OCI-LY1 (cell line): ENCODE data around the gene BAG2.

Experiments used
- CTCF ChIP-seq: fragments of 200-600 bp; sonication (generic), shearing (Covaris generic); IDR thresholded peaks from 2 replicates; pipeline ENCODE4 v1.5.1; 2017; ENCODE audit warnings: mild to moderate bottlenecking, antibody characterized with exemption, low read length, moderate library complexity, mixed read lengths
- EZH2 ChIP-seq: fragments of 200-600 bp; sonication (generic), shearing (Covaris generic); IDR thresholded peaks from 2 replicates; pipeline ENCODE4 v1.8.0; 2017; ENCODE audit warnings: borderline replicate concordance, mixed run types, mild to moderate bottlenecking, antibody characterized with exemption, low read length, moderate library complexity, mixed read lengths

DNA sequence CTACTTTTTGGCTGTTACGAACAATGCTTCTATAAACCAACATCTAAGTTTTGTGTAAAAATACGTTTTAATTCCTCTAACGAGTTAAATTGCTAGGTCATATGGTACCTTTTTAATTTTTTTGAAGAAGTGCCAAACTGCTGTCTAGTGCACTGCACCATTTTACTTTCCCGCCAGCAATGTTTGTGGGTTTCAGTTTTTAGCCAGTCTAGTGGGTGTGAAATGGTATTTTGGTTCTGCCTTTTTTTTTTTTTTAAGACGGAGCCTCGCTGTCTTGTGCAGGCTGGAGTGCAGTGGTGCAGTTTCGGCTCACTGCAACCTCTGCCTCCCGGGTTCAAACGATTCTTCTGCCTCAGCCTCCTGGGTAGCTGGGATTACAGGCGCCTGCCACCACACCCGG, 34.1 kb upstream of the BAG2 start:
- TF ChIP-seq CTCF (no peak), EZH2 (no peak)
